ENCODE results near the gene PEDS1.

DNA sequence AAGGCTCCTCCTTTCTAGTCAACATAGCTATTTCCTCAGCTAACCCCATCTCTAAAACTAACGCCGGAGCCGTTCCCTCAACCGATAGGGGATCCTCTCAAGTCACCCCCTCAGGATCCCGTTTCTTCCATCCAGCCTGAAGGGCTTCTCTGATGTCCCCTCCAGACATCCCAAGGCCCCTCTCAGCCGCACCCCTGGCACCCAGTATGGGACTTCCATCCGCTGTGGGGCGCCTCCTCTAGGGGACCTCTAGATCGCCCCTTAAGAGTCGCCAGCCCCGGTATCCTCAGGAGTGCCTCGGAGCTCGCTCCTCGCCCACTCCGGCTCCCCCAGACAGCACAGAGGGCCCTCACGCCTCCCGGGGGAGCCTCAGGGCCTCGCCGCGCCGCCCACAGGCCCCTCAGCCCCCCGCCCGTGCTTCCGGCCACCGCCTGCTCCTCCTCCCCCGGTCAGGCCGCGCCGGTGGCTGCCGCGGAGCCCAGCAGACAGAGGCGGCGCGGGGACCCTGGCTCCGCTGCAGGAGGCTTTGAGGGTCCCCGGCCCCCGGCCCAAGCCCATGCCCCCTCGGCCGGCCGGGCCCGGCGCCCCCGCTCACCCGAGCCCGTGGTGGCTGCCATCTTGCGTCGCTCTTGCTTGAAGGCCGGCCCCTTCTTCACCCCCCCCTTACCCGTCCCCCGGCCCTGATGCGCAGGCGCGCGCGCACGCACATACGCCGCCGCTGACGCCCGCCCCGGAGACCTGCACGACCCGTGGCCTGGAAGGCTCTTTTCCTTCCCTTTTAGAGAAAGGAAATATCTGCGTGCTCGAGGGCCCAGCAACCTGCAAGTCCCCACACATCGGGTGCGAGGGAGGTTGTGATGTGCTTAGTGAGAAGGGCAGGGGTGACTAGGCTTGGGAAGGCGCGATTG lies 40.8 kb downstream of the PEDS1 start, which contains the start of gene UBE2V1:
- TF ChIP-seq CTCF (IDR thresholded peaks at IDR 0.05) (peak in 2 of 3 experiments; percentile 8 to 27), POLR2A (IDR thresholded peaks at IDR 0.05) (peak in 1 of 2 donors; percentile 64), POLR2AphosphoS5 (IDR thresholded peaks at IDR 0.05; ENCODE audit: insufficient read depth in 1 of 2, low read depth in 1 of 2) (peak; percentile 81)

All from vagina (tissue), 2 donors.